GDM1 (cell line): ENCODE measurements around the gene SCN1B.
A peak's percentile ranks its signal among the peaks of the same experiment; 100 is the strongest.
"Not testable (repeated sequence)": the region's sequence is repeated elsewhere in the genome, so short reads cannot be mapped to it uniquely, and the experiment has no call there.

Experiments
- DNase-seq: peaks from one replicate; lab custom pipeline; 2025; lab: John Stamatoyannopoulos, UW

SCN1B gene

DNA sequence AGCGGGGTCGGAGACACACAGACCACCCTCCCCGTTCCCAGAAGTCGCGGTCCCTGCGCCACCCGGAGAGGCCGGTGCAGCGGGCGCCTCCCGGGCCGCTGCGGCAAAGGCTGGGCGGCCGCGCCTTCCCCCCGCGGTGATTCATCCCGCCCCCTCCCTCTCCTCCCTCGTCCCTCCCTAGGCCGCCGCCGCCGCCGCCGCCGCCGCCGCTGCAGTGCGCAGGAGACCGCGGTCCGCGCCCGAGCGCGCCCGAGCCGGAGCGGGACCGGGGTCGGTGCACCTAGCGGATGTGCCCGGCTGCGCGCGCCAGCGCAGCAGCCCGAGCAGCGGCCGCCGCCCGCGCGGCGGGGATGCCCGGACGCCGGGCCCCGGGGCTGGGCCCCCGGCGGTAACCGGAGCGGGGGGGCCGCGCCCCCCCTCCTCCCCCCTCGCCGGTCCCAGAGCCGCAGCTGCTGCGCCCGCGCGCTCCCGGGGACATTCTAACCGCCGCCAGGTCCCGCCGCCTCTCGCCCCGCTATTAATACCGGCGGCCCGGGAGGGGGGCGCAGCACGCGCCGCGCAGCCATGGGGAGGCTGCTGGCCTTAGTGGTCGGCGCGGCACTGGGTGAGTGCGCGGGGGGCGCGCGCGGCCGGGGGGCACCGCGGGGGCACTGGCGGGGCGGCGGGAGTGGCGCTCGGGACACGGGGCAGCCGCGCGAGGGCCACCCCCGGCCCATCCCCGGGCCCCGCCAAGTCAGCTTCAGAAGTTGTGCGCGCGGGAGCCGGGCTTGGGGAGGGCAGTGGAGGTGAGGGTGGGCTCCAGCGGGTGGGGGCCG lies at the start of gene SCN1B:
SCN1B (plus strand) TSS at position 214 of the 815 bp plus-strand sequence; CDS start at position 565, 351 bp downstream.
- no peak for DNase-seq

DNA sequence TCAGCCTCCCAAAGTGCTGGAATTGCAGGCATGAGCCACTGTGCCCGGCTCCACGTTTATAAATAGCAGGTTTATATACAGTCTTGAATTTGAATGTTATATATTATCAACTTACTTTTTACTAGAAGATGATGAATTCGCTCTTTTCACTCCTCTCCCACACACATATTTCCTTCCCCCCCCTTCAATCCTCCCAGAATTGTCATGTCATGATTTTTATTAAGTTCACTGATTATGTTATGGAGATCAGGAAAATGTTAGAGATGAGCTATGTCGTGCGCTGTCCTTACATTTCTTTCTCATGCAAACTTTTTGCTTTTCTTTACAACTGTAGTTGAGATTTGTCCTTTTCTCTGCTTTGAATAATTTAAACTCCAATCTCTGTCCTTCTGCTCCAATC lies 48.0 kb upstream of the SCN1B start:
- no peak for DNase-seq

DNA sequence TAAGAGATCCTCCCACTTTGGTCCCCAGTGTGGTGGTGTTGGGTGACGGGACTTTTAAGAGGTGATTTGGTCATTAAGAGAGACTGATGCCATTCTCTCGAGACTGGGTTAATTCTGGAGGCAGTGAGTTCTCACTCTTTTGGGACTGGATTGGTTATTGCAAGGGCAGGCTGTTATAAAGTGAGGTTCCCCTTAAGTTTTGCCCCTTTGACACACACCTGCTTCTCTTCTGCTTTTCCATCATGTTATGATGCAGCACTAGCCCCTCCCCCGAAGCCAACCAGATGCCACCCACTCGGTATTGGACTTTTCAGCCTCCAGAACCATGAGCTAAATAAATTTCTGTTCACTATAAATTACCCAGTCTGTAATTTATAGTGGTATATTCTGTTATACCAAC lies 46.5 kb upstream of the SCN1B start:
- no peak for DNase-seq

DNA sequence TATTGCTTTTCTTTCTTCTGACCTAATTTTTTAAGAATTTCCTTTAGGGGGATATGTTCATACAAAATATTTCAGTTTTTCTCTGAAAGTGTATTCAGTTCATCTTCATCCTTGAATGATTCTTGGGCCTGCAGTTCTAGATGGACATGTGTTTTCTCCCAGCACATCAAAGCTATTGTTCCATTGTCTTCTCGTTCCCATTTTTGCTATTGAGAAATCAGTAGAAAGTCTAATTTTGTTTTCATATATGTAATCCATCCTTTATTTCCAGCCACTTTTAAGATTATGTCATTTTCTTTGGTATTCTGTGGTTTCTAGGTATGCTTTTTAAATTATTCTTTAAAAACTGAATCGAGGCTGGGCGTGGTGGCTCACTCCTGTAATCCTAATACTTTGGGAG lies 46.0 kb upstream of the SCN1B start:
- DNase-seq = no peak

DNA sequence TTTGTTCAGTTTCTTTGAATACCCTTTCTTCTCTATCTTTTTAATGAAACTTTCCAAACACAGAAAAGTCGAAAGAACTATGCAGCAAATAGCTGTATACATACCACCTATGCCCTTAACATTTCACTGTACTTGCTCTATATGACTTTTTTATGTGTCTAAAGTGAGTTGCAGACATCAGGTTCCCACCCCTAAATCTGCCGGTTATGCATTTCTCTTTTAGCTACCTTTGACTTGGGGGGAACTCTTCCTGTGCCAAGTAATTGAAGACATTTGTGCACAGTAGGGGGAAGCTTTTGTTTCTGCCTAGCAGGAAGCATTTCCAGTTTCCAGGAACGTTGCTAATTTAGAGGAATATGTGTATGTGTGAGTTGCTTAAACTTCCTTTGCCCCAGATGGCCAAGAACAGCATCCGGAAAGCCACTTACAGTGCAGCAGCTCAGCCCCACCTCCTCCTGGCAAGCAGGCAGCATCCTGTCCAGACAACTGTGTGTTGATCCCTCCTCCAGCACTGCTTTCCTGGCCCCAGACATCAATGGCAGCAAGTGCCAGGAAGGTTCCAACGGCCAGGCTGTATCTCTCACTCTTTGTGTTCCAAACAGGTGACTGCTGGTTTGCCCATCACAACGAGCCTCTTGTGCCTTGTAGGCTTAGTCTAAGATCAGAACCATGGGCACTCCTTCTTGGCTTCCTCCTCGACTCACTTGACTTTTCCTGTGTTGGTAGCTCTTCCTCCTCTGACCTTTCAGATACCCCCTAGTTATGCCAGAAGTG lies 44.8 kb upstream of the SCN1B start:
- no peak for DNase-seq

DNA sequence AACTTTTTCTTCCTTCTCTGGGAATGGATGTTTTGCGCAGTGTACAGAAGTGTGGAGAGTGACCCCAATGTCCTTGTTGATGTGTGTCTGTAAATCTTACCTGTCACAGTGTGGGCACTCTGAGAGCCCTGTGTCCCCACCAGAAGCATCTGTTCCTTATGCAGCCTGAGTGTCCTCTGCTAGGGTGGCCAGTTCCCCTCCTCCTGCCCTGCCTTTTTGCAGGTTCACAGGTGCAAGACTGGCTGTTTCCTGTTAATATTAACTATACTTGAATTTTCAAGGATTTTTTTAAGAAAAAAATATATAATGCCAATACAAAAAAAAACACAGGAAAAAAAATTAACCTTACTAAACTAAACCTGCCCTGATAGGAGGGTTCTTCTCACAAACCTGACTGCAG lies 42.2 kb upstream of the SCN1B start:
- DNase-seq = no peak

DNA sequence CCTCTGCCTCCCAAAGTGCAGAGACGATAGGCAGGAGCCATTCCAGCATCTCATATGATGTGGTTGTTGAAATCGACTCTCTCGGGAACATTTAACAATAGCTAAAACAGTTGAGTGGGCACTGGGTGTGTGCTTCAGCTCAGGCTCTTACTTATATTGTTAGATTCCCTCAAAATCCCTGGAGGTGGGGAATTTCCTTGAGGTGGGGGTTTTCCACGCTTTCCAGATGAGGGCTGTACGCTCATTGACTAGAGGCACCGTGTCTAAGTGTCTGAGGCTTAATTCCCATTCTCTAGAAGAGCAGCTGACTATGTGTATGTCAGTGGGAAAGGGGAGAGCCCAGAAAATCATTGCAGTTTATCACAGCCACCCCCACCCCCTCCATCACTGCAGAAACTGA lies 41.0 kb upstream of the SCN1B start:
- DNase-seq = no peak

DNA sequence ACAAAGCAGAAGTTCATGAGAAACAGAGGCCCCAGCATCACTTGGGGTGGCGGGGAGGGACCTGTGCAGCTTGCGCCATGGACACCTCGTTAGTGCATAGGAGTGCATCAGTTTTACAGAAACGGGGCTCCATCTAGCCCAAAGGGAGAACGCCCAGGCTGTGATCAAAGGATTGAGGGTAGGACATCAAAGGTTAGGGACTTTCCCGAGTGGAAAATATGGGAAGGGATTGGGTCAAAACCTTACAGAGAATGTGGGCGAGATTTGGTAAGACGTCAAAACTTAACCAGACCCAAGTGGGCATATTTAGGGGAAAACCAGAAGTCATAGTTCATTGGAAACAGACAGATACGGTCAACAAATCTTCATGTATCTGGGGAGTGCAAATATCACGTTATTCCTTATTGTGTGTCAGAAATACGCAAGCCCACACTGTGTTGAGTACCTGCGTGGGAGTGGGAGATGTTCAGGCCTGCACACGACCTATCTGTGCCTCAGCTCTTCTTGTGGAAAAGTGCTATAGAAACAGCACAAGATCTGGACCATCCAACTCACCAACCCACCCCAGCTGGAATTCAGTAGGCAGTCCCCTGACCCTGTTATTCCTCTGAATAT lies 39.6 kb upstream of the SCN1B start:
- no peak for DNase-seq

DNA sequence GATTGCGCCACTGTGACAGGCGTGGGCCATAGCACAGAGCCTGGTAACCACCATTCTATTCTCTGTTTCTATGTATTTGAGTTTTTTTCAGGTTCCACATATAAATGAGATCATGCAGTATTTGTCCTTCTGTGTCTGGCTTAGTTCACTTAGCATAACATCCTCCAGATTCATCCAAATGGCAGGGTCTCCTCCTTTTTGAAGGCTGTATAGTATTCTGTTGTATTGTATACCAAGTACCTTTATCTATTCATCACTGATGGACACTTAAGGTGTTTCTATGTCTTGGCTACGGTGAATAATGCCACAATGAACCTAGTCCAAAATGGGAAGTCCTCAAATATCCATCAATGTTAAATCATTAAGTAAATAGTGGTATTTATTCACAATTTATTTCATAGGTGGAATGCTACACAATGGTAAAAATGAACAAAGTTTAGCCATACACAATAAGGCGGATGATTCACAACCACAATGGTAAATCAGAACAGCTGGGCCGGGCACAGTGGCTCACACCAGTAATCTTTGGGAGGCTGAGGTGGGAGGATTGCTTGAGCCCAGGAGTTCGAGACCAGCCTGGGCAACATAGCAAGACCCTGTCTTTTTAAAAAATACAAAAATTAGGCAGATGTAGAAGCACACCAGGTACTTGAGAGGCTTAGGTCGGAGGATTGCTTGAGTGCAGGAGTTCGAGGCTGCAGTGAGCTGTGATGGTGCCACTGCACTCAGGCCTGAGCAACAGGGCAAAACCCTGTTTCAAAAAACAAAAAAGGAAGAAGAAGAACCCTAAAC lies 38.5 kb upstream of the SCN1B start:
- DNase-seq = no peak

DNA sequence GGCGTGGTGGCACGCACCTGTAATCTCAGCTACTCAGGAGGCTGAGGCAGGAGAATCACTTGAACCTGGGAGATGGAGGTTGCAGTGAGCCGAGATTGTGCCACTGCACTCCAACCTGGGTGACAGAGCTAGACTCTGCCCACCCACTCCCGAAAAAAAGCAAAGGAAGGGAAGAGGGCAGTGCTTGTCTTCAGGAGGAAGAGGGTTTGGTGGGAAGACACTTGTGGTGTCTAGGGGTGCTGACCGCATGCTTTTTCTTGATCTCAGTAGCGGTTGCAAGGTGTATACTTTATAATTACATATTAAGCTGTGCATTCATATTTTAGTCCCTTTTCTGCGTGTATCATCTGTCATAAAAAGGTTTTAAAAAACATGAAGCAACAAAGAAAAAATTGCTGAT lies 37.7 kb upstream of the SCN1B start:
- DNase-seq = not testable (repeated sequence)

DNA sequence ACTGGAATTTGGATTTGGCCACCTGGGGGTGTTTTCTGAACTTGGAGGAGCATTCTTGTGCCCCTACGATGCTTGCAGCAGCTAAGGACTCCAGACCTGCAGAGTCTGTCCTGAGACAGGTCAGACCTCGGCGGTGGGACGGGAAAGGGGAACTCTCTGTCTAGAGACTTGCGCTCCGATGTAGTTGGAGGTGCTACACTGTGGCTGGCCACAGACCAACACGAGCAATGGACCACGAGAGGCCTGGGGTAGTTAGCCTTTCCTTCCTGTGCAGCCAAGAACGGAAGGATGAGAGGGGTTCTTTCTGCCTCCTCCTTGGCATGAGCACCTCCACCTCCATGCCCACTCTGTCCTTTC lies 36.0 kb upstream of the SCN1B start:
- DNase-seq = no peak

DNA sequence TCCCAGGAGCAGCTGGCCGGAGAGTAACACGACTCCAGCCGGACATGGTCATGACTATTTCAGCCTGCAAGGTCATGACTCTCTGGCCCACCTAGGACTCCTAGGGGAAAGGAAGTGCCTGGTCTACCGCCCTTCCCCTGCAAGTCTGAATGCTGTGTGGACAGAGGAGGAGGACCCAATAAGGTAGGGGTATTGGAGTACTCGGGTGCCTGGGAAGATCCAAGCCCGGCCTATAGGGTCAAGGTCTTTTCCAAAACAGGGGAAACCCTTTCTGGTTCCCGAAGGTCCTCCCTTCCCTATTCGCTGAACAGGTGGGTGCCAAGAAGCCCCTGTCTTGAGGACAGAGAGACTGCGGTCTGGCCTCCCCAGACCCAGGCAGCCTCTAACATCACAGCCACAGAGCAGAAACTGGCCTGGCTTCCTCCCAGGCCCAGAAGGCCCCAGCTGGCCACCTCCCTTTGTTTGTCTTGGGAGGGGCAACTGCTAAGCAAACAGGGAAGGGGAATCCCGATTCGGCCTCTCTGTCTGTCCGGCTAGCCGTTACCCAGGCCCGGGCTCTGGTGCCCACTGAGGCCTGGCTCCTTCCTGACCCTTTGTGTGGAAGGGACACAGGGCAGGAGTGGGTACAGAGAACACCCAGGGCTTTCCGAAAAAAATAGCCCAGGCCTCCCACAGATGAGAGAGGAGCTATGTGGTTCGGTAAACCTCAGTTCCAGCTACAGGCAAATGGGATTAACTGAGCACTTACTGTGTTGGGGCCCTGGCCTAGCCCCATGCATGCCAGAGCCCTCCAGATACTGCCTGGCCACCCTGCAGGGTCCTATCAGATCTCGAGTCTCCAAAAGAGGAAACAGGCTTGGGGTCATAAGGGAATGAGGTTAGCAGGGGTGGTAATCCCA lies 35.4 kb upstream of the SCN1B start:
- DNase-seq = no peak

DNA sequence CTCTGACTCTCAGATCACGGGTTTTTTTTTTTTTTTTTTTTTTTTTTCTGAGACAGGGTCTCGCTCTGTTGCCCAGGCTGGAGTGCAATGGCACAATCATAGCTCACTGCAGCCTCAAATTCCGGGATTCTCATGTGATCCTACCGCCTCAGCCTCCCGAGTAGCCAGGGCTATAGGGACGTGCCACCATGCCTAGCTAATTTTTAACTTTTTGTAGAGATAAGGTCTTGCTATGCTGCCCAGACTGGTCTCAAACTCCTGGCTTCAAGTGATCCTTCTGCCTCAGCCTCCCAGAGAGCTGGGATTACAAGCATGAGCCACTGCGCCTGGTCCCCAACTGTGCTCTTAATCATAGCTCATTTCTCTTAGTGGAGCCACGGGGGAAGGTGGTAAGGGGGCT lies 34.7 kb upstream of the SCN1B start:
- DNase-seq = no peak

DNA sequence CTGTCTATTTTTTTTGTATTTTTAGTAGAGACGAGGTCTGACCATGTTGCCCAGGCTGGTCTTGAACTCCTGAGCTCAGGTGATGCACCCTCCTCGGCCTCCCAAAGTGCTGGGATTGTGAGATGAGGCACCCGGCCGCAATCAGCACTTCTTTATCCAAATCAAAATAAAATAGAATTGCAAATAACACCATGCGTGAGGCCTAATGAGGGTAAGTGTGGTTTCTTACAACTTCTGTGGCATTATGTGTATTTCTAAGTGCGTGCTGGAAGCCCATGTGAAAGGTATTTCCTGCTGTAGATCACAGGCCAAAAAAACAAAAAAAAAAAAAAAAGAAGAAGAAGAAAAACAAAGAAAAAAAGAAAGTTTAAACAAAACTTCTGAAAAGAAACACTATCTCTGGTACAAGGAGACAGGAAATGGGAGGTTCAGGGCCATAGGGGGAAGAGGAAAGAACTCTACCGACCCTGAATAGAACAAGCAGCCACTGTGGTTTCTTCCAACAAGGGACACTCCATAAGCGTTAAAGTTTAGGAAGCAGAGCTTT lies 33.1 kb upstream of the SCN1B start:
- DNase-seq = peak; percentile 31

DNA sequence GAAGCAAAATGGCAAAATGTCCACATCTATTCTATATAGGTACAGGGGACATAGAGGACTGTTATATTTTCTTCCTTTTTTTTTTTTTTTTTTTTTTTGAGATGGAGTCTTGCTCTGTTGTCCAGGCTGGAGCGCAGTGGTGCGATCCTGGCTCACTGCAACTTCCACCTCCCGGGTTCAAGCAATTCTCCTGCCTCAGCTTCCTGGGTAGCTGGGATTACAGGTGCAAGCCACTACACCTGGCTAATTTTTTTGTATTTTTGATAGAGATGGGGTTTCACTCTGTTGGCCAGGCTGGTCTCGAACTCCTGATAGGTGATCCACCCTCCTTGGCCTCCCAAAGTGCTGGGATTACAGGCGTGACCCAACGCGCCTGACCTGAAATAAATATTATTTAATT lies 32.0 kb upstream of the SCN1B start:
- not testable (repeated sequence) for DNase-seq

DNA sequence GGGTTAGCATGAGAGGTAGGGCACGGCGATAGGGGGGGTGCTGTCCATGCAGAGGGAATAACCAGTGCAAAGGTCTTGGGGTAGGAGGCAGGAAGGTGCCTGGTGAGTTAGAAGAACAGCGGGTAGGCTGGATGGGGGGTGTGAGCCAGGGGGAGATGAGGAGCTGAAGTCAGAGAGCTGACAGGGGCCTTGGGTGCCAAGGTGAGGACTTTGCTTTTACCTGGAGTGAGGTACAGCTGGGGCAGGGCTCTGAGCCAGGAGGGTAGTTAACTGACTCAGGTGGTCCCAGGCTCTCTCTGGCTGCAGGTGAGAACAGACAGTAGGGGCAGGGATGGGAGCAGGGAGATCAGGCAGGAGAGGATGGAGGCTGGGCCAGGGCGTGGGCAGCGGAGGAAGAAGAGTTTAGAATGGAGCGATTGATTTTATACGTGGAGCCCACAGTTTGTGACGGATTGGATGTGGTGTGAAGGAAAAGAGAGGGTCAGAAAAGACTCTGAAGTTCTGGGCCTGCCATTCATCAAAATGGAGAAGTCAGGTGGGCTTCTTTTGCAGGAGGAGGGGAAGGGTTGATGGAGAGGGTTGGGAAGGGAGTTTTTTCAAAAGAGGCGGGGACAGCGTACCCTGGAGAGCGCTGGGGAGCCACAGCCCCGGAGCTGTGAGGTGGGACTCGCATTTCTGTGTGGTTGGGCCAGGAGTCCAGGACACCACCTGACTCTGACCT lies 31.3 kb upstream of the SCN1B start:
- peak; percentile 27 for DNase-seq

DNA sequence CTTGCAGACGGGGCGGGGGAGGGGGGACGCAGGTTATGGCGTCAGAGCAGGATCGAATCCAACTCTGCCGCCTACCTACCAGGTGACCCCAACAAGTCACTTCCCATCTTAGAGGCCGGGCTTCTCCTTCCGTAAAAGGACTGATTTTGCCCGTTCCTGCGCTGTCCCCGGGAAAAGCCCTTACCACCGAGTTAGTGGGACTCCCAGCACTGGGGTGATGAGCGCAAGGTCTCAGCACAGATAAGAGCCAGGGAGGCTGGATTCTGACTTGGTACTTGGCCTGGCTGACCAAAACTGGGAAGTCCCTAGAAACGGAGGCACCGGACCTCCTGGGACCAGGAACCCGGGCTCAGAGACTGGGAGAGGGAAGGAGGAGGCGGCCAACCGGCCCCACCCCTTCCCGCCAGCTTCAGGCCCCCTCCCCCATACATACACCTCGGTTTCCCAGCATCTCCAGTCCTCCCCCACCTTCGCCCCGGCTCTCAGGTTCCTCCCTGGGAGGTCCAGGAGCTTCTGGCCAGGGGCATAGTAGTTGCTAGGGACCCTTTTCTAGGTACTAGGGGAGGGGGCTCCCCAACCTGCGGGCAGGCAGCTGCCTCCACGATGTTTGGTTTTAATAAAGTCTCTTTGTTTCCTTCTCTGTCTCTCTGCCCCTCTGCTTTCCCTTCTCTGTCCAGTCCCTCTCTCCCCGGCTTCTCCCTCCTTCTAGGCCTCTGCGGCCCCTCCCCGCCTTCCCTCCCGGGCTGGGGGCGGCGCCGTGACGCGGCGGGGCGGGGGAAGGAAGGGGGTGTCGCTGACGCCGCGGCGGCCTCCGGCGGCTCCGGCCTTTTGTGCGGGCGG lies 30.6 kb upstream of the SCN1B start, which contains the start of gene GRAMD1A:
GRAMD1A (plus strand) TSS at position 826 of the 840 bp plus-strand sequence. CDS start 156 bp downstream, outside the sequence.
- peak; percentile 80 for DNase-seq

DNA sequence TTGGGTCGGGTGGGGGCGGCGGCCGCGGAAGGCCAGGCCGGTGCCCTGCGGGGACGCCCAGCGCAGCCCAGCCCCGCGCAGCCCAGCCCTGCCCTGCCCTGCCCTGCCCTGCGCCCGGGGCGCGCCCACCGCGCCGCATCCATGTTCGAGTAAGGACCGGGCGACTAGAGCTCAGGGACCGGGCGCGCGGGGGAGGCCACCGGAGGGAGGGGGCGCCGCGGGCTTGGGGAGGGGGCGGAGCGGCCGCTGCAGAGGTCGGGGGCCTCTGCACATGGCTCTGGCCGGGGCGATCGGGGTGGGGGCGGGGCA lies 30.0 kb upstream of the SCN1B start:
- DNase-seq = no peak
